ENCODE data around the gene LCT.

GRCh38 chr2:135742325-135742757 lies 94.6 kb downstream of the LCT start:
- TF ChIP-seq ZNF563 (CRISPR knock-in tag; IDR thresholded peaks at IDR 0.05) (no peak), SMARCE1 (IDR thresholded peaks at IDR 0.05; ENCODE audit: borderline replicate concordance) (no peak), BRCA1 (CRISPR knock-in tag; IDR thresholded peaks at IDR 0.05) (no peak), FOXA1 (IDR thresholded peaks at IDR 0.05) (no peak), FOXA1 (CRISPR knock-in tag; IDR thresholded peaks at IDR 0.05) (no peak)

Measured in HepG2 (cell line).